Thymus (tissue), 11 donors: Measurements from ENCODE around the gene MAFB. TPM values are rescaled to one million over a fixed set of nuclear protein-coding genes. Genes with fewer than 3 reads are reported as not detected.

Experiments
- DNase-seq, 9 donors: peaks; one replicate each; pipeline ENCODE4 v3.0.0-alpha.2; 2013; ENCODE audit warnings: low spot score in 9 of 9, low read depth in 6 of 9, missing footprints in 1 of 9
- H3K27ac ChIP-seq, 2 donors: one replicate each; pipeline ENCODE4 v1.5.1; 2013; ENCODE audit warnings: control low read depth in 1 of 2, low read depth in 1 of 2, low read length in 1 of 2, mild to moderate bottlenecking in 1 of 2, moderate library complexity in 1 of 2
- H3K27me3 ChIP-seq, 2 donors: one replicate each; pipeline ENCODE4 v1.5.1; 2013; ENCODE audit warnings: low read length in 1 of 2; ENCODE audit not compliant: control insufficient read depth in 2 of 2, insufficient read depth in 1 of 2
- H3K36me3 ChIP-seq, 2 donors: one replicate each; pipeline ENCODE4 v1.5.1; 2013; ENCODE audit warnings: low read length in 1 of 2, mild to moderate bottlenecking in 1 of 2, moderate library complexity in 1 of 2; ENCODE audit not compliant: control insufficient read depth in 2 of 2, insufficient read depth in 2 of 2
- H3K4me1 ChIP-seq, 2 donors: one replicate each; pipeline ENCODE4 v1.5.1; 2013; ENCODE audit warnings: low read length in 2 of 2; ENCODE audit not compliant: control insufficient read depth in 2 of 2, insufficient read depth in 2 of 2
- H3K4me3 ChIP-seq, 2 donors: one replicate each; pipeline ENCODE4 v1.5.1; 2013; ENCODE audit warnings: low read length in 2 of 2, control low read depth in 1 of 2, mild to moderate bottlenecking in 1 of 2
- H3K9me3 ChIP-seq, 2 donors: one replicate each; pipeline ENCODE4 v1.5.1; 2013; ENCODE audit warnings: low read length in 1 of 2, mild to moderate bottlenecking in 1 of 2; ENCODE audit not compliant: control insufficient read depth in 2 of 2, insufficient read depth in 1 of 2
- WGBS: extraction: QIAGEN DNeasy Blood & Tissue Kit; methylation state at CpG from one replicate; pipeline ENCODE4 v1.1.7; 2013; 5-methylcytosine and 5-hydroxymethylcytosine counted together
- polyA plus RNA-seq: library from polyadenylated mRNA; stranded (reverse); fragments of 200-250 nt; gene quantifications from one replicate; pipeline ENCODE4 v1.2.3, GENCODE V29; 2013
- total RNA-seq: library from RNA; stranded (reverse); fragments of 120-200 nt; gene quantifications from one replicate; pipeline ENCODE4 v1.2.4, GENCODE V29; 2013
- donor health status: healthy.

MAFB gene
- total and polyA plus RNA-seq, 2 donors = 3.5 to 26.1 TPM

- no peak overlapping the region for H3K4me3 ChIP-seq
- no peaks in the 10 kb centered on the region for H3K4me1 ChIP-seq
Observed at GRCh38 chr20:40659567-40659966, 29.5 kb downstream of the MAFB start.

GRCh38 chr20:40658509-40658908 lies 30.5 kb downstream of the MAFB start:
- no peak overlapping the region for H3K27ac ChIP-seq
- WGBS = 98% methylated on average over 3 of the region's 3 CpGs

More at GRCh38 chr20:40659567-40659966, 29.5 kb downstream of the MAFB start:
- DNase-seq = no peak
- WGBS = 97% methylated on average over 3 of the region's 3 CpGs
- H3K9me3 ChIP-seq = no peaks in the 10 kb centered on the region
- no peaks in the 10 kb centered on the region for H3K27me3 ChIP-seq
- no peaks in the 10 kb centered on the region for H3K36me3 ChIP-seq
- H3K27ac ChIP-seq = no peak overlapping the region

GRCh38 chr20:40657526-40657925 lies 31.5 kb downstream of the MAFB start:
- H3K27ac ChIP-seq = no peak overlapping the region
- no peaks in the 10 kb centered on the region for H3K36me3 ChIP-seq
- 95% methylated on average over 4 of the region's 4 CpGs for WGBS
- H3K4me1 ChIP-seq = no peaks in the 10 kb centered on the region
- peaks cover 0 to 1% of the 10 kb centered on the region in 2 donors for H3K27me3 ChIP-seq
- H3K9me3 ChIP-seq = no peaks in the 10 kb centered on the region
- no peak overlapping the region for H3K4me3 ChIP-seq
- no peak for DNase-seq

More at GRCh38 chr20:40658509-40658908, 30.5 kb downstream of the MAFB start:
- H3K36me3 ChIP-seq = no peaks in the 10 kb centered on the region
- no peaks in the 10 kb centered on the region for H3K27me3 ChIP-seq
- DNase-seq = no peak
- no peaks in the 10 kb centered on the region for H3K4me1 ChIP-seq
- no peaks in the 10 kb centered on the region for H3K9me3 ChIP-seq
- no peak overlapping the region for H3K4me3 ChIP-seq

- H3K9me3 ChIP-seq = no peaks in the 10 kb centered on the region
- H3K27me3 ChIP-seq = peaks cover 0 to 3% of the 10 kb centered on the region in 2 donors
- 91% methylated on average over 6 of the region's 6 CpGs for WGBS
- no peak overlapping the region for H3K27ac ChIP-seq
- no peak overlapping the region for H3K4me3 ChIP-seq
- H3K36me3 ChIP-seq = no peaks in the 10 kb centered on the region
- no peaks in the 10 kb centered on the region for H3K4me1 ChIP-seq
- no peak for DNase-seq
Observed at GRCh38 chr20:40655451-40655850, 33.6 kb downstream of the MAFB start.

- H3K4me3 ChIP-seq = no peak overlapping the region
- H3K4me1 ChIP-seq = no peaks in the 10 kb centered on the region
- H3K36me3 ChIP-seq = no peaks in the 10 kb centered on the region
- no peaks in the 10 kb centered on the region for H3K9me3 ChIP-seq
- DNase-seq = no peak
- 89% methylated on average over 4 of the region's 4 CpGs for WGBS
- H3K27ac ChIP-seq = no peak overlapping the region
- peaks cover 0 to 3% of the 10 kb centered on the region in 2 donors for H3K27me3 ChIP-seq
Observed at GRCh38 chr20:40654876-40655275, 34.2 kb downstream of the MAFB start.

- Histone ChIP-seq H3K27me3 (peaks cover 0 to 3% of the 10 kb centered on the region in 2 donors), H3K36me3 (no peaks in the 10 kb centered on the region), H3K4me3 (no peak overlapping the region), H3K27ac (no peak overlapping the region), H3K4me1 (no peaks in the 10 kb centered on the region), H3K9me3 (no peaks in the 10 kb centered on the region)
- 91% methylated on average over 8 of the region's 8 CpGs for WGBS
- DNase-seq = no peak
Observed at GRCh38 chr20:40652441-40652987, 36.5 kb downstream of the MAFB start.

GRCh38 chr20:40651151-40651550 lies 37.9 kb downstream of the MAFB start:
- Histone ChIP-seq H3K4me3 (no peak overlapping the region), H3K4me1 (no peaks in the 10 kb centered on the region), H3K9me3 (no peaks in the 10 kb centered on the region), H3K36me3 (no peaks in the 10 kb centered on the region), H3K27me3 (peaks cover 0 to 6% of the 10 kb centered on the region in 2 donors), H3K27ac (no peak overlapping the region)
- DNase-seq = no peak
- WGBS = 92% methylated on average over 2 of the region's 2 CpGs

GRCh38 chr20:40650707-40651106 lies 38.3 kb downstream of the MAFB start:
- DNase-seq = no peak
- H3K4me1 ChIP-seq = no peaks in the 10 kb centered on the region
- 83% methylated on average over 4 of the region's 4 CpGs for WGBS

GRCh38 chr20:40648210-40649072 lies 40.6 kb downstream of the MAFB start:
- no peaks in the 10 kb centered on the region for H3K36me3 ChIP-seq
- H3K27ac ChIP-seq = no peak overlapping the region
- no peak for DNase-seq
- 94% methylated on average over 6 of the region's 6 CpGs for WGBS
- H3K9me3 ChIP-seq = no peaks in the 10 kb centered on the region
- no peaks in the 10 kb centered on the region for H3K4me1 ChIP-seq
- no peak overlapping the region for H3K4me3 ChIP-seq
- peaks cover 0 to 6% of the 10 kb centered on the region in 2 donors for H3K27me3 ChIP-seq

More at GRCh38 chr20:40650707-40651106, 38.3 kb downstream of the MAFB start:
- no peak overlapping the region for H3K4me3 ChIP-seq
- H3K9me3 ChIP-seq = no peaks in the 10 kb centered on the region
- peaks cover 0 to 6% of the 10 kb centered on the region in 2 donors for H3K27me3 ChIP-seq
- H3K27ac ChIP-seq = no peak overlapping the region
- H3K36me3 ChIP-seq = no peaks in the 10 kb centered on the region
